Measurements from ENCODE around the gene NAA25.
"Not testable (repeated sequence)": the region's sequence is repeated elsewhere in the genome, so short reads cannot be mapped to it uniquely, and the experiment has no call there.

The NAA25 gene

GRCh38 chr12:112049351-112049750 is 59.2 kb downstream of the NAA25 start:
- no peak for DNase-seq

DNA sequence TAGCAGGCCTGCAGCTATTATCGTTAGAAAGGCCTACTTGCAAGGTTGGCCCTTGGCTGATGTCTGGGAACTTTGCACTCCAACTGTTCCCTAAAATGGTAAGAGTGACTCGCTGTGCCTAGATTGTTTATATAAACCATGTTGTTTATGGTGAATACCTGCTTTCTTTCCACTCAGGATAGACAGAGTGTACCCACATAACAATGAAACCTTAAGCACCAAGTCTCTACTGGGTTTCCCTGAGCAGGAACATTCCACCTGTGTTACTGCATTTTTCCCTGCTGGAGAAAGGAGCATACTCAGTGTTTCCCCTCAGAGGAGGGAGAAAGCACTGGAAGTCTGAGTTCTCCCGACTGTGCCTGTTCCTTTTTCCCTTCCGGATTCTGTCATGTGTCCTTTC is 62.6 kb downstream of the NAA25 start:
- no peak for DNase-seq

GRCh38 chr12:112036614-112037013 is 72.0 kb downstream of the NAA25 start:
- not testable (repeated sequence) for DNase-seq

GRCh38 chr12:112035219-112035785 is 73.3 kb downstream of the NAA25 start:
- DNase-seq = no peak

- DNase-seq = no peak
Measured at GRCh38 chr12:112032292-112032691, 76.3 kb downstream of the NAA25 start.

DNA sequence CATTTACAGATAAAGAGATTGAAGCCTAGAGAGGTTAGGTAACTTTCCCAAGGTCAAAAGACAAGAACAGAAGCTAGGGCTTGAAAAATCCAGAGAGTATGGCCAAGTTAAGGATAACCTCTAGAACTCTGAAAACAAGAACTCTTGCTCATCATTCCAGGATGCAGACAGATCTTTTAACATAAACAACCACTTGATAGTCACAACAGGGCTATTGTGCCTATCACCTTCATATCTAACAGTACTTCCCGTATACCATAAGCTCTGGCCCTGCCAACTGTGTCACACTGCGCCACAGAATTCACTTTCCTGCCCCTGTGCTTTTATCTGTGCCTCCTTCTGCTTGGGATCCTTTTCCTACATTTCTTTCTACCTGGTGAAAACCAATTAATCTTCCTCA is 77.1 kb downstream of the NAA25 start:
- DNase-seq = no peak

DNA sequence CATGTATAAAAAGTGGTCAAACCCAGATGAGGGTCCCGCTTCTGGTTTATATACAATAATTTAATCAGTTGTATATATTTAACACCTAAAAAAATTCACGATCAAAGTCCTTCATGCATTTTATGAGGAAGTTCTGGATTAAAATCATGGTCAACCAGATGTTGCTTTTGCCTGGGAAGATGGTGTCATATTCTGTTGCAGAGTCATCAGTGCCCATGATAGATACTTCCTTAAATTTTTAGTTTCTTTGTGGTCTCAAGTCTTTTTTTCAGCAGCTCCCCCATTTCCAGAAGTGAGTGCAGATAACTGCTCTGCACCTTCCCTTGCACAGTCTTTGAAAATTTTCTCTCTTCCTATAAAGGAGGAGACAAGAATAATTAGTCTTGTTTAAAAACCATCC is 79.3 kb downstream of the NAA25 start:
- no peak for DNase-seq

GRCh38 chr12:112025808-112026375 is 82.7 kb downstream of the NAA25 start:
- no peak for DNase-seq

GRCh38 chr12:112023759-112024396 is 84.7 kb downstream of the NAA25 start:
- DNase-seq = no peak

GRCh38 chr12:112022241-112023016 is 86.2 kb downstream of the NAA25 start:
- DNase-seq = no peak

DNA sequence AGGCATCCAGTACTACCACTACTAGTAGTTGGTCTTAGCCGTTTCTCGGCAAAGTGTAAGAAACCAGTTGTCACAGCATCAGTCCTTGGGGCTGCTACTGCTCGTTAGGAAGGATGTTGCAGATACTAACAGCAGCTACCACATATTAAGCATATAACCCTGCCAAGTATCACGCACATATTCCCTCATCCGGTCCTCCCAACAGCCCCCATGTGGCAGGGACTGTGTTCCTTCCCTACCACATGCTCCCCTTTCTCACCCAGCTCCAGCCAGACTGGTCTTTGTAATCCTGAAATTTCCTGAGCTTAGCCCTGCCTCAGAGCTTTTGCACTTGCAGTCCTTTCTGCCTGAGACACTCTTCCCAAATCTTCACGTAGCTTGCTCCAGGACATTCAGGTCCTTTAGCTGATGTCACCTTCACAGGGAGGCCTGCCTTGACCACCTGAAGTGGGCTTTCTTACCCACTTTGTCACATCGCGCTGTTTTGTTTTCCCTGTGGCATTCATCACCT is 87.6 kb downstream of the NAA25 start:
- DNase-seq = no peak

GRCh38 chr12:112018571-112019237 is 89.9 kb downstream of the NAA25 start:
- no peak for DNase-seq

- no peak for DNase-seq
Measured at GRCh38 chr12:112017041-112017440, 91.5 kb downstream of the NAA25 start.

DNA sequence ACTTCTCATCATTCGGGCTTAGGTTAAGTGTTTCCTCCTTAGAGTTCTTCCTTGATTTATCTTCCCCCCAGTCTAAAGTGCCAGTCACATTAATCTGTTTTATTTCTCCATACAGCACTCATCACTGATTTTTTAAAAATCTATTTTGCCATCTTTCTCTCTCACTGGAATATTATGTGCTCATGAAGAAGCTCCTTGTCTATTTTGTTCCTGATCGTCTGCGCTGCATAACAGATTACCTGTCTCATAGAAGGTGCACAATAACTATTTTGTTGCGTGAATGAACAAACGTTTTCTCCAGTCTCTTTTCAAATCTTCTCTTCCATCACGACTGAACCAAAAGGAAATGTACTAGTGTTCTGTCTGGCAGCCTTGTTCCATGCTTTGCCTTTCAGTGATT is 92.6 kb downstream of the NAA25 start:
- no peak for DNase-seq

DNA sequence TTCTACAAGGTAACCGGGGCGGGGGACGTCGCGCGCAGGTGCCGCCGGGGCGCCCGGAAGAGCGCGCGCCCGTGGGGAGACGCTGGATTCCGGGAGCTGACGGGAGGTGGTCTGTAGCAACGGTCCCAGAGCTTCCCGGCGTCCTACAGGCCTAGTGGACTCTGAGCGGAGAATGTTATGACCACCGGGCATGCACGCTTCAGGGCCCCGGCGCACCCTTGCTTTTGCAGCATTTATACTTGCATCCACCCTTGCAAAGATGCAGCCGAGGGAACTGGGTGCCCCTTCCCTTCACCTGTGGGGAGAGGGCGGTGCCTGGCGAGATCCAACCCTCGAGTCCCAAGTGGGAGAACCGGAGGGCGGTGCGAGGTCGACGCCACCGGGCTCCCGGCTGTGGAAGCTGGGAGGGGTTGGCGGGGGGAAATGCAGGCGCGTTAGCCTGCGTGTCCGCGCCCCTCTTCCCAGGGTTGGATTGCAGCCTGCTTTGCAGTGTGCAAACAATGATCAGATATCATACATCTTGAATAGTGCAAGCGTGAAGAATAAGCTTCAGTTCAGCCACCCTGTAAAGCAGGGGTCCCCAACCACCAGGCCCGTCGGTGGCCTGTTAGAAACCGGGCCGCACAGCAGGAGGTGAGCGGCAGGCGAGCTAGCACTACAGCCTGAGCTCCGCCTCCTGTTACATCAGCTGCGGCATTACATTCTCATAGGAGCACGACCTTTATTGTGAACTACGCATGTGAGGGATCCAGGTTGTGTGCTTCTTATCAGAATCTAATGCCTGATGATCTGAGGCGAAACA is 94.8 kb downstream of the NAA25 start:
- no peak for DNase-seq

- peak; percentile 97 for DNase-seq
Measured at GRCh38 chr12:112012775-112013600, 95.6 kb downstream of the NAA25 start, which contains the start of the genes ERP29 and TMEM116. Gene ERP29, plus strand, starts transcription at chr12:112013426. Its CDS starts 40 bp downstream, at chr12:112013466. Gene TMEM116, minus strand, starts transcription at chr12:112013165. Its CDS starts 7,895 bp downstream, at chr12:112005270.

GRCh38 chr12:112011685-112012084 is 96.9 kb downstream of the NAA25 start:
- DNase-seq = no peak

DNA sequence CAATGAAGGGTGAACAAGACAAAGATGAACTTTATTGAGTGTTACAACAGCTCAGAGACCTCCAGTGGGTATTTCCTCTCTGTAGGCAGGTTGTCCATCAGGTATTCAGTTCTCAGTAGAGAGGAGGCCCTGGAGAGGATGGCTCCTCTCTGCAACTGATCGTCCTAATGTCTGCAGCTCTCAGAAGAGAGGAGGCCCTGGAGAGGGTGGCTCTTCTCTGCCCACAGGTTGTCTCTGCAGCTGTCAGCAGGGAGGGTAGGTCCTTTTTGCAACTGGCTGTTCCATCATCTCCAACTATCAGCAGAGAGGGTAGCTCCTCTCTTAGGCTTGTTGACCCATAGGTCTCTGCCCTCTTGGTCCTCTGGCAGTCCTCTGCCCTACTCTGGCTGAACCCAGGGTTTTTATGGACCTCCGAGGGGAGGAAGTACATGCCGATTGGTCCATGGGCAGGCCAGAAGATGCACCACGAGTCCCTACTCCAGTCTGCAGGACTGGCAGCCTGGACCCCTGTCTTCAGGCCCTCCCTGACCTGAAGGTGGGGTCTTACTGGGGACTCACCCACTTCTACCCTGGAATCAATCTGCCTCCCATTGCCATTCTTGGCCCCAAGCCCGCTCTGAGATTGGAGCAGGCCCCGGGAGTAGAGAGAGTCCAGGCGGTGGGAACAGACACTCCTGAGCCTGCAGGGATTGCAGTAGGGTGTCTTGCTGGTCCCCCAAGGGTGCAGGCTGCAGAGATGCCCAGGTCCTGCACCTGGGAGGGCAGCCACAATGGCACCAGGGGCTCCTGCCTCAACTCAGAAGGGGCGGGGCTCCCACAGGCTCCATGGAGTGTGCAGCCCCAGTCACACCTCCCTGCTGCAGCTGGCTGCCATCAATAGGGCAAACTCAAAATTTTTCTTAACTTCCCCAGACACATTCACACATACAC is 97.9 kb downstream of the NAA25 start:
- DNase-seq = no peak

DNA sequence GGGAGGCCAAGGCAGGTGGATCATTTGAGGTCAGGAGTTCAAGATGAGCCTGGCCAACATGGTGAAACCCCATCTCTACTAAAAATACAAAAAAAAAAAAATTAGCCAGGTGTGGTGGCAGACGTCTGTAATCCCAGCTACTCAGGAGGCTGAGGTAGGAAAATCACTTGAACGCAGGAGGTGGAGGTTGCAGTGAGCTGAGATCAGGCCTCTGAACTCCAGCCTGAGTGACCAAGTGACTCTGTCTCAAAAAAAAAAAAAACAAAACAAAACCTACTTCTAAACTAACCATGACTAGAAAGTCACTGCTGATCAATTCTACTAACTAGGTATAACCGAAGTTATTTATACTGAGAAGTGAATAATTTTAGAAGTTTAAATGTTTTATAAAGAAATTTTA is 99.0 kb downstream of the NAA25 start:
- not testable (repeated sequence) for DNase-seq

DNA sequence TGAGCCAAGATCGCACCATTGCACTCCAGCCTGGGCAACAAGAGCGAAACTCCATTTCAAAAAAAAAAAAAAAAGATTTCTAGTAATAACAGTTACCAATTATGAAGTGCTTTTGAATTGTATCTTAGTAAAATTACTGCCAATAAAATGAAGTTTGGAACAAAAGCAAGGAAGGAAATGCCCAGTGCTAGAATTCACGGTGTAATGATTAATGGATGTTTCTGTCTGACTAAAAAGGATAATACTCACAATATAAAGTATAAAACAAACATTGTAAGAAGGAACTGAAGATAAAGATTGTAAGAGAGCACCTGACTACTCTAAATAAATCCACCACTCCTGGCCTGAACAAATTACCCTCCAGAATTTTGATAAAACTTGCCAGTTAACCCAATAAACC is 99.7 kb downstream of the NAA25 start:
- no peak for DNase-seq

Data from NCI-H1436 treated with DMSO at 0.1 percent for 48 hours (cell line).